Heart left ventricle (tissue), 13 donors: ENCODE results near the gene NAA25.

ENCODE experiments used
- POLR2A ChIP-seq, 2 donors: fragments of 450-650 bp; IDR thresholded peaks; one replicate each; pipeline ENCODE4 v1.6.1; 2017; ENCODE audit warnings: antibody characterized with exemption in 2 of 2, mild to moderate bottlenecking in 2 of 2, moderate library complexity in 2 of 2
- TF ChIP-seq, protein P1 (sequence below), 12 donors: fragments of 200-600 bp; sonication (generic) in 4 of 12; IDR thresholded peaks; one replicate each; pipeline versions ENCODE4 v1.5.0 to v1.8.0; 2018 to 2022; ENCODE audit warnings: antibody characterized with exemption in 12 of 12, mild to moderate bottlenecking in 5 of 12
- donor health status: ischemic (EF 13 %, LVEDD 7.1; RV severe dilation, severe dysfunction).
- donor health status: DM: no; HTN: yes; CAD: no.
- donor health status: DM: no; HTN: no; CAD: no.
- donor health status: ischemic (EF 25% LVEDD 6.9; RV normal size, moderate dysfunction).
- donor health status: ischemic (EF 25% LVEDD 5.7; RV mildly dilated, moderate dysfunction).
- donor health status: ischemic (EF 35%, LVEDD 5.7; RV mildly dilated, moderate dysfunction).
- donor health status: nonischemic (EF 11% LVEDD 7.7; RV severe dilation, severe dysfunction).
- donor health status: DM: yes; HTN: yes; CAD: no.
- donor health status: PGD.
- donor health status: ischemic (EF 29% LVEDD 5.4; RV normal size, mild dysfunction).
- donor health status: nonischemic (EF 23%, LVEDD 6.1; RV moderate dilation, normal function).

DNA sequence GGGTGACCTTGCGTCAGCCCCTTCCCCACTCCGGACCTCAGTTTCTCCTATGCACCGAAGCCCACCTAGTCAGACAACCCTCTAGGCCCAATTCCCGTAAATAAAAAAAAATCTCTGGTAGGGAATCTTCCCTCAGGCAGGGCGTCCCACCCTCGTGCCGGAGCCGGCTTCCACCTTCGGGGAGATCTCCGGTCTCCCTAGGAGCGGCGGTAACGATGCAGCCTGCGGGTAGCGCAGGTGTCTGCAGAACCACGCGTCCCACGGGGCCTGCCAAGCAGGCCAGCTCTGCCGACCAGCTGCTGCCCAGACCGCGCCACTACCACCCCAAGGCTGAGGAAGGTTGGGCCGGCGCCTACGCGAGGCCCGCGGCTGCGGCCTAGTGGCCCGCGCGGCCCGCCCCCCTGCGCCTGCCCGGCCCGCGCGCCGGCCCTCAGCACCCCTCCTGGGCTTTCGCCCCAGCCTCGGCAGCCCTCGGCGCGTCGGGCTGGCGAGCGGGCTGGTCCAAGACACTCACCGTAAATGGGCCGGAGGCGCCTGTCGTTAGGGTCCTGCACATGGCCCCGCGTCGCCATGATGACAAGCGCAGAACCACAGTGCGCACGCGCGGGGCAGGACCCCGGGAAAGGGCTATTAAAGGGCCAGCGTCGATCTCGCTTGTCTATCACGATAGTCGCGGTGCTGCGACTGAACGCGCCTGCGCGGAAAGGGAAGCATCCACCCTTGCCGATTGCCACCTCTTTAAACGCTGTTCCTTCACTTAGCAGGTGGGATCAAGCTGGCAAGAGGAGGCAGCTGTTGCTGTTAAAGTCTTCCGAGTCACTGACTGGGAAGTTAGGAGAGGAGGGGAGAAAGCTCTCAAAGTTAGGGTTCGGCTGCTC lies at the start of gene NAA25:
- TF ChIP-seq POLR2A (IDR thresholded peaks at IDR 0.05), result peak in 1 of 2 donors; percentile 27
- TF ChIP-seq, protein P1, sequence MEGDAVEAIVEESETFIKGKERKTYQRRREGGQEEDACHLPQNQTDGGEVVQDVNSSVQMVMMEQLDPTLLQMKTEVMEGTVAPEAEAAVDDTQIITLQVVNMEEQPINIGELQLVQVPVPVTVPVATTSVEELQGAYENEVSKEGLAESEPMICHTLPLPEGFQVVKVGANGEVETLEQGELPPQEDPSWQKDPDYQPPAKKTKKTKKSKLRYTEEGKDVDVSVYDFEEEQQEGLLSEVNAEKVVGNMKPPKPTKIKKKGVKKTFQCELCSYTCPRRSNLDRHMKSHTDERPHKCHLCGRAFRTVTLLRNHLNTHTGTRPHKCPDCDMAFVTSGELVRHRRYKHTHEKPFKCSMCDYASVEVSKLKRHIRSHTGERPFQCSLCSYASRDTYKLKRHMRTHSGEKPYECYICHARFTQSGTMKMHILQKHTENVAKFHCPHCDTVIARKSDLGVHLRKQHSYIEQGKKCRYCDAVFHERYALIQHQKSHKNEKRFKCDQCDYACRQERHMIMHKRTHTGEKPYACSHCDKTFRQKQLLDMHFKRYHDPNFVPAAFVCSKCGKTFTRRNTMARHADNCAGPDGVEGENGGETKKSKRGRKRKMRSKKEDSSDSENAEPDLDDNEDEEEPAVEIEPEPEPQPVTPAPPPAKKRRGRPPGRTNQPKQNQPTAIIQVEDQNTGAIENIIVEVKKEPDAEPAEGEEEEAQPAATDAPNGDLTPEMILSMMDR (IDR thresholded peaks at IDR 0.05), result no peak
